ENCODE results near the gene MESD. TPM values are rescaled to one million over a fixed set of nuclear protein-coding genes. Genes with fewer than 3 reads are reported as not detected.

The MESD gene
- total and polyA plus RNA-seq, 2 of the 4 experiments (the other 2 are of a cell fraction), result 10.0 to 14.0 TPM

DNA sequence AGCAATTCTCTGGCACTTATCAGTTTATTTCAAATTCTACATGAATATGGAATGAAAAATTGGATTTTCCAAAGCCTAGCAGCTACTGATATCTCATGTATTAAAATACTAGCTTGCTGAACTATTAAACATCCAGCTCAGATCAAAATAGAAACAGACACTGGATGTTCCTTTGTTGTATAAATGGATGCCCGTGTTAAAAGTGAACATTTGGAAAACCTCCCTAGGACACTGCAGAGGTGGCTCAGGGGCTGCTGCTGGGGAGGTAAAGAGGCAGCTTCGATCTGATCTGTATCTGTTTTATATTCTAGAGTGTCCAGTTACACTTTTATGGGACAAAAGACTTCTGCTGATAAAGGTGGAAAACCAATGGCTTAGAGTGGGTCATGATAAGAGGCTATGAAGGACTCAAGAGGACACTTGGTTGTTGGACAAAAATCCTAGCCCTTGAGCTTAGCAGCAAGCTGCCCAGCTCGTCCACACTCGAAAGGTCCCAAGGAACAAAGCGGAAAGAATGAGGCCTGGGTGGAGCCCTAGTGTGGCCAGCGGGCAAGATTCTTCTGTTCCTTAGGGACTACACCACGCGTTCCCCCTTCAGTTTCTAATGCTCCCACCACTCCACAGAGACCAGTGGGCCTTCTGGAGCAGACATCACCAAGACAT is 9.9 kb downstream of the MESD start:
- Histone ChIP-seq H3K9me3 (ENCODE audit: control insufficient read depth, insufficient read depth, low read length) (no peaks in the 10 kb centered on the region), H2AK5ac (ENCODE audit: low read depth, low read length) (no peak overlapping the region)
- WGBS, 2 experiments (ENCODE audit: extremely low coverage in 2 of 2, insufficient read length in 1 of 2), result 93% methylated on average over 3 of the region's 8 CpGs; no CpG with 5 or more reads in 1 of the 2 experiments

More for the DNA sequence above, 9.9 kb downstream of the MESD start:
- no peak overlapping the region for H2BK15ac ChIP-seq (ENCODE audit: low read depth, low read length)
- H2AK9ac ChIP-seq (replicated peaks; ENCODE audit: low read depth, low read length, poor library complexity), result no peak overlapping the region
- H3K4me1 ChIP-seq (ENCODE audit: control insufficient read depth, insufficient read depth, low read length), result peaks cover 5% of the 10 kb centered on the region
- no peak overlapping the region for H4K8ac ChIP-seq (ENCODE audit: low read depth in 2 of 2, low read length in 2 of 2)
- H4K20me1 ChIP-seq (ENCODE audit: insufficient read depth, low read length), result peaks cover 15% of the 10 kb centered on the region
- DNase-seq (no peak), ATAC-seq (ENCODE audit: low read depth) (no peak)
- no peak overlapping the region for H3K4me3 ChIP-seq (ENCODE audit: insufficient read depth, low read depth, low read length)
- intact Hi-C loops (cut with micrococcal nuclease), result no loop called here
- H3K79me1 ChIP-seq (ENCODE audit: low read depth in 1 of 2, low read length in 2 of 2), result peaks cover 38 to 64% of the 10 kb centered on the region in 2 experiments
- in situ Hi-C loops (cut with MboI; ENCODE audit: low sequenced_read_pairs), result no loop called here
- no peak overlapping the region for H2BK20ac ChIP-seq (ENCODE audit: low read depth, low read length)
- H2BK120ac ChIP-seq (ENCODE audit: low read depth, low read length), result no peak overlapping the region
- dilution Hi-C loops (cut with HindIII; ENCODE audit: low sequenced_read_pairs, unreplicated experiment), result no loop called here
- H3K4ac ChIP-seq (ENCODE audit: low read depth, low read length), result no peak overlapping the region
- peak overlapping the region; percentile 29; the same call in 1 of the 2 replicates for H3K14ac ChIP-seq (replicated peaks; ENCODE audit: low read depth, low read length)
- no peak for TF ChIP-seq CEBPB (IDR thresholded peaks at IDR 0.05; ENCODE audit: low read depth, low read length)
- no peak for TF ChIP-seq SMC3 (IDR thresholded peaks at IDR 0.05; ENCODE audit: low read depth, low read length)
- no peak for TF ChIP-seq POLR2A (IDR thresholded peaks at IDR 0.05; ENCODE audit: low read depth, low read length)
- TF ChIP-seq RAD21 (IDR thresholded peaks at IDR 0.05; ENCODE audit: low read length), result no peak
- TF ChIP-seq MAFK (IDR thresholded peaks at IDR 0.05; ENCODE audit: low read depth, low read length), result no peak
- no peak overlapping the region for H2AFZ ChIP-seq (replicated peaks; ENCODE audit: low read length, poor library complexity)
- no peak overlapping the region for H4K5ac ChIP-seq (ENCODE audit: low read depth, low read length)
- peaks cover 13% of the 10 kb centered on the region for H3K36me3 ChIP-seq (ENCODE audit: control insufficient read depth, insufficient read depth, low read length)
- H3K56ac ChIP-seq (ENCODE audit: extremely low read depth, insufficient read depth, low read length), result no peak overlapping the region
- H3K27ac ChIP-seq (ENCODE audit: insufficient read depth, low read length), result no peak overlapping the region
- no peaks in the 10 kb centered on the region for H3K27me3 ChIP-seq (ENCODE audit: control insufficient read depth, insufficient read depth, low read length)
- ChIA-PET CTCF (interaction anchor here (1.7 to 2.3 kb wide), 2 partner anchors 9 to 286 kb away, joined by 5 to 10 read pairs; no protein-coding TSS in a partner anchor), POLR2A (ENCODE audit: unreplicated experiment) (no interaction called here)
- peaks cover 8% of the 10 kb centered on the region for H3K9me1 ChIP-seq (ENCODE audit: insufficient read depth, low read length)
- no peak overlapping the region for H3K9ac ChIP-seq (ENCODE audit: low read depth, low read length)
- H3K4me2 ChIP-seq (ENCODE audit: low read depth, low read length), result no peak overlapping the region
- H3K23ac ChIP-seq (ENCODE audit: low read depth, low read length), result no peak overlapping the region
- H3K18ac ChIP-seq (ENCODE audit: low read depth, low read length), result no peak overlapping the region
- no peak overlapping the region for H2BK5ac ChIP-seq (ENCODE audit: low read depth, low read length, poor library complexity, severe bottlenecking)
- no TSS peak for BruUV-seq (replicated peaks)
- no peak overlapping the region for H4K91ac ChIP-seq (ENCODE audit: insufficient read depth, low read depth, low read length)

Data from IMR-90 (cell line).